ENCODE data around the gene NEU2. TPM values are rescaled to one million over a fixed set of nuclear protein-coding genes. Genes with fewer than 3 reads are reported as not detected.

Gene NEU2
- total and polyA plus RNA-seq, 2 of the 4 experiments (the other 2 are of a cell fraction): not detected

DNA sequence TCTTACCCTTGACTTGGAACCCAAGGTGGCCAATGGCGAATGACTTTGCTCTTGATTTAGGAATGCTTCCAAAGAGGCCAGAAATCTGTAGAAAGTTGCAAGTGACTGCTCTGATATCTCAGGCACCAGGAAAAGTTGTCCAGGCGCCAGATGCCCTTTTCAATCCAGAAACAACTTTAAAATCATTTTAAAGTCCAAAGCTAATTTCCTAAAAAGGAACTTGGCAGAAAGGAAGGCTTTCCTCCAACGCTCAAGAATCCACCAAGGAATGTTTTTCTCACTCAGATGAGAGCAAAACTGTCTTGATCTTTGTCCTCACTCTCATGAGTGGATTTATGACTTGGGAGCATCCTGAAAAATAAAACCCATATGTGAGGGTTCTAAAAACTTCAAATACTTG lies 24.7 kb upstream of the NEU2 start:
- in situ Hi-C loops (cut with MboI; ENCODE audit: low sequenced_read_pairs): no loop called here
- no peak overlapping the region for H2AFZ ChIP-seq (replicated peaks; ENCODE audit: low read length, poor library complexity)
- TF ChIP-seq SMC3 (IDR thresholded peaks at IDR 0.05; ENCODE audit: low read depth, low read length): no peak
- TF ChIP-seq CEBPB (IDR thresholded peaks at IDR 0.05; ENCODE audit: low read depth, low read length): no peak
- no peak for TF ChIP-seq POLR2A (IDR thresholded peaks at IDR 0.05; ENCODE audit: low read depth, low read length)
- TF ChIP-seq RFX5 (IDR thresholded peaks at IDR 0.05; ENCODE audit: low read depth, low read length): no peak
- no peak for TF ChIP-seq RAD21 (IDR thresholded peaks at IDR 0.05; ENCODE audit: low read length)
- TF ChIP-seq NFE2L2 (IDR thresholded peaks at IDR 0.05; ENCODE audit: low read depth, low read length): no peak
- TF ChIP-seq, protein P1, sequence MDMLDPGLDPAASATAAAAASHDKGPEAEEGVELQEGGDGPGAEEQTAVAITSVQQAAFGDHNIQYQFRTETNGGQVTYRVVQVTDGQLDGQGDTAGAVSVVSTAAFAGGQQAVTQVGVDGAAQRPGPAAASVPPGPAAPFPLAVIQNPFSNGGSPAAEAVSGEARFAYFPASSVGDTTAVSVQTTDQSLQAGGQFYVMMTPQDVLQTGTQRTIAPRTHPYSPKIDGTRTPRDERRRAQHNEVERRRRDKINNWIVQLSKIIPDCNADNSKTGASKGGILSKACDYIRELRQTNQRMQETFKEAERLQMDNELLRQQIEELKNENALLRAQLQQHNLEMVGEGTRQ (IDR thresholded peaks at IDR 0.05; ENCODE audit: low read depth, low read length): no peak
- H3K4me2 ChIP-seq (ENCODE audit: low read depth, low read length): no peak overlapping the region
- H2AK5ac ChIP-seq (ENCODE audit: low read depth, low read length): no peak overlapping the region
- H3K36me3 ChIP-seq (ENCODE audit: control insufficient read depth, insufficient read depth, low read length): no peaks in the 10 kb centered on the region
- H4K8ac ChIP-seq (ENCODE audit: low read depth in 2 of 2, low read length in 2 of 2): no peak overlapping the region
- no peak for DNase-seq
- H3K4ac ChIP-seq (ENCODE audit: low read depth, low read length): no peak overlapping the region
- no peak overlapping the region for H3K27ac ChIP-seq (ENCODE audit: insufficient read depth, low read length)
- H4K20me1 ChIP-seq (ENCODE audit: insufficient read depth, low read length): no peaks in the 10 kb centered on the region
- dilution Hi-C loops (cut with HindIII; ENCODE audit: low sequenced_read_pairs, unreplicated experiment): no loop called here
- no peak for ATAC-seq (ENCODE audit: low read depth)
- H2BK5ac ChIP-seq (ENCODE audit: low read depth, low read length, poor library complexity, severe bottlenecking): no peak overlapping the region
- H2AK9ac ChIP-seq (replicated peaks; ENCODE audit: low read depth, low read length, poor library complexity): no peak overlapping the region
- no CpG with 5 or more reads among the region's 3 CpGs for WGBS, 2 experiments (ENCODE audit: extremely low coverage in 2 of 2, insufficient read length in 1 of 2)
- BruUV-seq (replicated peaks): no TSS peak
- H3K79me1 ChIP-seq (ENCODE audit: low read depth in 1 of 2, low read length in 2 of 2): no peaks in the 10 kb centered on the region
- H3K18ac ChIP-seq (ENCODE audit: low read depth, low read length): no peak overlapping the region
- CTCF ChIA-PET: no interaction called here
- no peak overlapping the region for H3K56ac ChIP-seq (ENCODE audit: extremely low read depth, insufficient read depth, low read length)
- no peak overlapping the region for H2BK15ac ChIP-seq (ENCODE audit: low read depth, low read length)
- H3K9me1 ChIP-seq (ENCODE audit: insufficient read depth, low read length): no peaks in the 10 kb centered on the region
- POLR2A ChIA-PET (ENCODE audit: unreplicated experiment): no interaction called here
- peaks cover 18% of the 10 kb centered on the region for H3K27me3 ChIP-seq (ENCODE audit: control insufficient read depth, insufficient read depth, low read length)
- no peak overlapping the region for H4K91ac ChIP-seq (ENCODE audit: insufficient read depth, low read depth, low read length)
- H3K9ac ChIP-seq (ENCODE audit: low read depth, low read length): no peak overlapping the region
- H3K14ac ChIP-seq (replicated peaks; ENCODE audit: low read depth, low read length): no peak overlapping the region
- H3K23ac ChIP-seq (ENCODE audit: low read depth, low read length): no peak overlapping the region
- intact Hi-C loops (cut with micrococcal nuclease): no loop called here
- no peak overlapping the region for H4K5ac ChIP-seq (ENCODE audit: low read depth, low read length)
- H3K4me1 ChIP-seq (ENCODE audit: control insufficient read depth, insufficient read depth, low read length): no peaks in the 10 kb centered on the region
- no peak overlapping the region for H2BK120ac ChIP-seq (ENCODE audit: low read depth, low read length)
- H3K4me3 ChIP-seq (ENCODE audit: insufficient read depth, low read depth, low read length): no peak overlapping the region
- no peak overlapping the region for H2BK20ac ChIP-seq (ENCODE audit: low read depth, low read length)
- no peaks in the 10 kb centered on the region for H3K9me3 ChIP-seq (ENCODE audit: control insufficient read depth, insufficient read depth, low read length)

All from IMR-90 (cell line).